HG02623 (cell line): ENCODE data around the gene CENPN.

ENCODE experiments used
- ATAC-seq: cut with Tn5 transposase; IDR thresholded peaks from one replicate; pipeline ENCODE4 v1.9.1; 2021; ENCODE audit warnings: moderate library complexity; ENCODE audit not compliant: unreplicated experiment

CENPN gene

GRCh38 chr16:81026429-81026828 is 19.4 kb downstream of the CENPN start:
- no peak for ATAC-seq

- no peak for ATAC-seq
These were observed 23.1 kb downstream of the CENPN start for GRCh38 chr16:81029930-81030604.

GRCh38 chr16:81035398-81035974 is 28.5 kb downstream of the CENPN start, which contains the start of gene ATMIN:
Gene ATMIN (plus strand): TSS chr16:81035842. CDS start chr16:81035871, 29 bp downstream.
- ATAC-seq, result peak; percentile 89

- ATAC-seq, result peak; percentile 62
These were observed 29.1 kb downstream of the CENPN start for GRCh38 chr16:81035975-81036750.

- ATAC-seq, result no peak
These were observed 29.8 kb downstream of the CENPN start for GRCh38 chr16:81036751-81037350.

GRCh38 chr16:81040131-81040530 is 33.1 kb downstream of the CENPN start:
- no peak for ATAC-seq

GRCh38 chr16:81040842-81041241 is 33.8 kb downstream of the CENPN start:
- no peak for ATAC-seq

GRCh38 chr16:81041696-81042095 is 34.7 kb downstream of the CENPN start:
- ATAC-seq, result no peak

- ATAC-seq, result no peak
These were observed 35.8 kb downstream of the CENPN start for GRCh38 chr16:81042821-81043220.

GRCh38 chr16:81053761-81054160 is 46.7 kb downstream of the CENPN start:
- no peak for ATAC-seq

GRCh38 chr16:81060576-81061306 is 53.7 kb downstream of the CENPN start:
- no peak for ATAC-seq

GRCh38 chr16:81061307-81061640 is 54.3 kb downstream of the CENPN start:
- no peak for ATAC-seq

GRCh38 chr16:81061871-81062608 is 55.0 kb downstream of the CENPN start:
- ATAC-seq, result no peak

- no peak for ATAC-seq
These were observed 59.7 kb downstream of the CENPN start for GRCh38 chr16:81066681-81067080.

GRCh38 chr16:81067166-81067565 is 60.2 kb downstream of the CENPN start:
- ATAC-seq, result no peak

GRCh38 chr16:81069063-81069462 is 62.0 kb downstream of the CENPN start:
- no peak for ATAC-seq

GRCh38 chr16:81070979-81071378 is 64.0 kb downstream of the CENPN start:
- no peak for ATAC-seq

- no peak for ATAC-seq
These were observed 64.8 kb downstream of the CENPN start for GRCh38 chr16:81071805-81072204.

- no peak for ATAC-seq
These were observed 66.7 kb downstream of the CENPN start for GRCh38 chr16:81073560-81074330.
